ENCODE results near the gene ATG4D.

The ATG4D gene

GRCh38 chr19:10543420-10544241 is at the start of gene ATG4D:
Gene ATG4D (plus strand): TSS chr19:10543904. CDS start chr19:10544091, 187 bp downstream.
- DNase-seq (ENCODE audit: low spot score) = peak; percentile 95

- no peak for DNase-seq (ENCODE audit: low spot score)
Observed at GRCh38 chr19:10497371-10497770, 46.3 kb upstream of the ATG4D start.

GRCh38 chr19:10499550-10500246 is 44.0 kb upstream of the ATG4D start:
- DNase-seq (ENCODE audit: low spot score) = no peak

- no peak for DNase-seq (ENCODE audit: low spot score)
Observed at GRCh38 chr19:10500247-10500592, 43.5 kb upstream of the ATG4D start.

GRCh38 chr19:10501971-10502523 is 41.7 kb upstream of the ATG4D start:
- peak; percentile 48 for DNase-seq (ENCODE audit: low spot score)

- peak; percentile 84 for DNase-seq (ENCODE audit: low spot score)
Observed at GRCh38 chr19:10502524-10503001, 41.1 kb upstream of the ATG4D start.

GRCh38 chr19:10503002-10503789 is 40.5 kb upstream of the ATG4D start, which contains the start of gene KEAP1:
Gene KEAP1 (minus strand): TSS chr19:10503356. CDS start chr19:10500033, 3,323 bp downstream.
- DNase-seq (ENCODE audit: low spot score) = no peak

GRCh38 chr19:10505583-10506229 is 38.0 kb upstream of the ATG4D start:
- peak; percentile 44 for DNase-seq (ENCODE audit: low spot score)

- DNase-seq (ENCODE audit: low spot score) = no peak
Observed at GRCh38 chr19:10508036-10508435, 35.7 kb upstream of the ATG4D start.

GRCh38 chr19:10508707-10509106 is 35.0 kb upstream of the ATG4D start:
- DNase-seq (ENCODE audit: low spot score) = no peak

GRCh38 chr19:10510301-10510802 is 33.4 kb upstream of the ATG4D start:
- no peak for DNase-seq (ENCODE audit: low spot score)

GRCh38 chr19:10513223-10513622 is 30.5 kb upstream of the ATG4D start:
- DNase-seq (ENCODE audit: low spot score) = no peak

- DNase-seq (ENCODE audit: low spot score) = no peak
Observed at GRCh38 chr19:10514211-10515145, 29.2 kb upstream of the ATG4D start.

GRCh38 chr19:10516064-10516385 is 27.7 kb upstream of the ATG4D start:
- DNase-seq (ENCODE audit: low spot score) = no peak

- no peak for DNase-seq (ENCODE audit: low spot score)
Observed at GRCh38 chr19:10516671-10517286, 26.9 kb upstream of the ATG4D start.

- DNase-seq (ENCODE audit: low spot score) = no peak
Observed at GRCh38 chr19:10517361-10517759, 26.3 kb upstream of the ATG4D start, which contains the start of gene S1PR5. Gene S1PR5 (minus strand): TSS chr19:10517447. CDS start chr19:10515011, 2,436 bp downstream.

- no peak for DNase-seq (ENCODE audit: low spot score)
Observed at GRCh38 chr19:10517760-10518443, 25.8 kb upstream of the ATG4D start.

- no peak for DNase-seq (ENCODE audit: low spot score)
Observed at GRCh38 chr19:10518444-10519361, 25.0 kb upstream of the ATG4D start.
